Sciatic nerve (tissue), 2 donors: ENCODE measurements around the gene BANP. TPM values are rescaled to one million over a fixed set of nuclear protein-coding genes. Genes with fewer than 3 reads are reported as not detected.
"Not testable (repeated sequence)": the region's sequence is repeated elsewhere in the genome, so short reads cannot be mapped to it uniquely, and the experiment has no call there.

ENCODE experiments used
- ATAC-seq: fragments of 200-7000 bp; cut with Tn5 transposase; one replicate; pipeline ENCODE4 v1.9.1; 2020; ENCODE audit warnings: mild to moderate bottlenecking, moderate library complexity
- DNase-seq: peaks from one replicate; pipeline ENCODE4 v3.0.0-alpha.2; 2020; ENCODE audit warnings: low spot score
- intact Hi-C: fragments of 100-400 bp; cut with DNase I; formaldehyde crosslinking; loops from one replicate; pipeline ENCODE4 v1.14.2; 2022
- total RNA-seq: library from RNA; stranded (reverse); fragmentation: NEBNext Ultra II Directional; extraction: Animal tissue kit (Norgen Biotek cat#: 25700); gene quantifications from one replicate; pipeline ENCODE4 v1.2.1, GENCODE V29; 2021
- donor health status: DM: no; HTN: no; CAD: no.
- donor health status: DM: no; HTN: no; CAD: no.

The BANP gene
- total RNA-seq, 1 donor from 2014 or later = 32.3 TPM

GRCh38 chr16:88035292-88035691 is 84.1 kb downstream of the BANP start:
- intact Hi-C loops = no loop called here
- no peak for ATAC-seq
- no peak for DNase-seq

- DNase-seq, ATAC-seq, intact Hi-C loops: not testable (repeated sequence)
Observed at GRCh38 chr16:88035884-88036639, 84.8 kb downstream of the BANP start.

GRCh38 chr16:88036640-88036996 is 85.4 kb downstream of the BANP start:
- intact Hi-C loops, DNase-seq, ATAC-seq: not testable (repeated sequence)

- DNase-seq, intact Hi-C loops, ATAC-seq: not testable (repeated sequence)
Observed at GRCh38 chr16:88037359-88037758, 86.1 kb downstream of the BANP start.

- intact Hi-C loops, ATAC-seq, DNase-seq: not testable (repeated sequence)
Observed at GRCh38 chr16:88037876-88038525, 86.8 kb downstream of the BANP start.

- DNase-seq, intact Hi-C loops, ATAC-seq: not testable (repeated sequence)
Observed at GRCh38 chr16:88038526-88038908, 87.3 kb downstream of the BANP start.

- DNase-seq (no peak), ATAC-seq (no peak)
- intact Hi-C loops = no loop called here
Observed at GRCh38 chr16:88039591-88039990, 88.4 kb downstream of the BANP start.

GRCh38 chr16:88040196-88040876 is 89.1 kb downstream of the BANP start:
- DNase-seq, intact Hi-C loops, ATAC-seq: not testable (repeated sequence)

GRCh38 chr16:88040877-88041244 is 89.6 kb downstream of the BANP start:
- ATAC-seq, intact Hi-C loops, DNase-seq: not testable (repeated sequence)

- intact Hi-C loops, DNase-seq, ATAC-seq: not testable (repeated sequence)
Observed at GRCh38 chr16:88041506-88041905, 90.3 kb downstream of the BANP start.

- DNase-seq = not testable (repeated sequence)
- ATAC-seq = peak; percentile 35
Observed at GRCh38 chr16:88041986-88042562, 90.8 kb downstream of the BANP start.

GRCh38 chr16:88043208-88043910 is 92.1 kb downstream of the BANP start:
- ATAC-seq, intact Hi-C loops, DNase-seq: not testable (repeated sequence)

More at GRCh38 chr16:88041986-88042562, 90.8 kb downstream of the BANP start:
- intact Hi-C loops = not testable (repeated sequence)

- DNase-seq, intact Hi-C loops: not testable (repeated sequence)
- peak; percentile 35 for ATAC-seq
Observed at GRCh38 chr16:88044121-88044581, 92.9 kb downstream of the BANP start.

- ATAC-seq, intact Hi-C loops, DNase-seq: not testable (repeated sequence)
Observed at GRCh38 chr16:88045361-88045760, 94.1 kb downstream of the BANP start.

- intact Hi-C loops = no loop called here
- ATAC-seq (no peak), DNase-seq (no peak)
Observed at GRCh38 chr16:88045820-88046303, 94.6 kb downstream of the BANP start.

- DNase-seq (no peak), ATAC-seq (no peak)
- intact Hi-C loops = no loop called here
Observed at GRCh38 chr16:88047462-88047861, 96.2 kb downstream of the BANP start.

- ATAC-seq (no peak), DNase-seq (no peak)
- intact Hi-C loops = no loop called here
Observed at GRCh38 chr16:88048985-88049384, 97.8 kb downstream of the BANP start.
